Transverse colon (tissue), 4 donors: ENCODE measurements around the gene UTS2R. TPM values are rescaled to one million over a fixed set of nuclear protein-coding genes. Genes with fewer than 3 reads are reported as not detected.

Source experiments
- DNase-seq: peaks from one replicate; pipeline ENCODE4 v3.0.0-alpha.2; 2019
- H3K27ac ChIP-seq, 4 donors: fragments of 200-600 bp; sonication (generic); 2 replicates each; pipeline ENCODE4 v1.5.1; 2016 to 2018; ENCODE audit warnings: inconsistent platforms in 4 of 4
- H3K27me3 ChIP-seq: fragments of 200-600 bp; sonication (generic); 2 replicates; pipeline ENCODE4 v1.5.1; 2017; ENCODE audit warnings: inconsistent platforms
- H3K36me3 ChIP-seq, 4 donors: fragments of 200-600 bp; sonication (generic); 2 replicates each; pipeline ENCODE4 v1.5.1; 2017 to 2019; ENCODE audit warnings: inconsistent platforms in 4 of 4
- H3K4me1 ChIP-seq, 4 donors: fragments of 200-600 bp; sonication (generic); 2 replicates each; pipeline ENCODE4 v1.5.1; 2017 to 2020; ENCODE audit warnings: inconsistent platforms in 4 of 4
- H3K4me3 ChIP-seq, 4 donors: fragments of 200-600 bp; sonication (generic); 1 replicate in 1 of 4; 2 replicates in 3 of 4; pipeline versions ENCODE4 v1.5.1 to v1.6.1; 2017 to 2019; ENCODE audit warnings: inconsistent platforms in 4 of 4
- H3K9me3 ChIP-seq, 2 donors: fragments of 200-600 bp; sonication (generic); 2 replicates each; pipeline ENCODE4 v1.5.1; 2017 to 2019; ENCODE audit warnings: inconsistent platforms in 2 of 2
- EP300 ChIP-seq: sonication (generic); formaldehyde crosslinking; IDR thresholded peaks from one replicate; pipeline ENCODE4 v1.6.1; 2017; ENCODE audit warnings: antibody characterized with exemption, low read depth
- POLR2A ChIP-seq: fragments of 450-650 bp; IDR thresholded peaks from one replicate; pipeline ENCODE4 v1.6.1; 2016; ENCODE audit warnings: antibody characterized with exemption, mild to moderate bottlenecking, moderate library complexity
- POLR2AphosphoS5 ChIP-seq, 3 donors: sonication (generic); formaldehyde crosslinking; IDR thresholded peaks; one replicate each; pipeline ENCODE4 v1.6.1; 2016; ENCODE audit warnings: antibody characterized with exemption in 3 of 3
- whole genome bisulfite sequencing, 2 donors: methylation state at CpG; one replicate each; pipeline ENCODE4 v1.1.5; 2018; ENCODE audit warnings: low coverage in 1 of 2; 5-methylcytosine and 5-hydroxymethylcytosine counted together
- in situ Hi-C, 4 donors: fragments of 200-750 bp; cut with MboI; loops; one replicate each; pipeline versions ENCODE4 v1.15.0 to v1.15.1; 2017; ENCODE audit warnings: low sequenced_read_pairs in 3 of 4, low pct_ligation_motif_present in 1 of 4, low pct_unique_long_range_greater_than_20kb in 1 of 4
- intact Hi-C: fragments of 100-400 bp; cut with DNase I; formaldehyde crosslinking; loops from one replicate; pipeline ENCODE4 v1.15.1; 2023; ENCODE audit warnings: low total_unique reads
- total RNA-seq, 4 donors: library from RNA; depleted of rRNA; stranded (reverse); fragments of >200 nt; gene quantifications; one replicate each; pipeline ENCODE4 v1.1.0, GENCODE V29; 2016
- TF ChIP-seq, protein P1 (sequence below), 5 experiments: fragments of 200-600 bp in 3 of 5; fragments of 450-650 bp in 2 of 5; sonication (generic) in 3 of 5; IDR thresholded peaks; 1 replicate in 2 of 5; 2 replicates in 3 of 5; pipeline ENCODE4 v1.5.1; 2016 to 2017; ENCODE audit warnings: antibody characterized with exemption in 5 of 5, inconsistent platforms in 3 of 5, mild to moderate bottlenecking in 2 of 5, moderate library complexity in 1 of 5

Gene UTS2R
- total RNA-seq, 4 donors from 2014 or later = 0.48 TPM; not detected in 3

- 60% methylated on average over 2 to 30 of the region's 34 CpGs for WGBS, 2 donors
- intact Hi-C loops (no loop called here), in situ Hi-C loops (no loop called here)
- TF ChIP-seq EP300 = no peak
- TF ChIP-seq, protein P1, sequence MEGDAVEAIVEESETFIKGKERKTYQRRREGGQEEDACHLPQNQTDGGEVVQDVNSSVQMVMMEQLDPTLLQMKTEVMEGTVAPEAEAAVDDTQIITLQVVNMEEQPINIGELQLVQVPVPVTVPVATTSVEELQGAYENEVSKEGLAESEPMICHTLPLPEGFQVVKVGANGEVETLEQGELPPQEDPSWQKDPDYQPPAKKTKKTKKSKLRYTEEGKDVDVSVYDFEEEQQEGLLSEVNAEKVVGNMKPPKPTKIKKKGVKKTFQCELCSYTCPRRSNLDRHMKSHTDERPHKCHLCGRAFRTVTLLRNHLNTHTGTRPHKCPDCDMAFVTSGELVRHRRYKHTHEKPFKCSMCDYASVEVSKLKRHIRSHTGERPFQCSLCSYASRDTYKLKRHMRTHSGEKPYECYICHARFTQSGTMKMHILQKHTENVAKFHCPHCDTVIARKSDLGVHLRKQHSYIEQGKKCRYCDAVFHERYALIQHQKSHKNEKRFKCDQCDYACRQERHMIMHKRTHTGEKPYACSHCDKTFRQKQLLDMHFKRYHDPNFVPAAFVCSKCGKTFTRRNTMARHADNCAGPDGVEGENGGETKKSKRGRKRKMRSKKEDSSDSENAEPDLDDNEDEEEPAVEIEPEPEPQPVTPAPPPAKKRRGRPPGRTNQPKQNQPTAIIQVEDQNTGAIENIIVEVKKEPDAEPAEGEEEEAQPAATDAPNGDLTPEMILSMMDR (IDR thresholded peaks at IDR 0.05) = peak in 1 of 5 experiments; percentile 9
- H3K4me3 ChIP-seq = no peak overlapping the region
- DNase-seq = peak; percentile 65
- H3K27ac ChIP-seq = no peak overlapping the region
- H3K4me1 ChIP-seq = peaks cover 0 to 16% (median 10%) of the 10 kb centered on the region in 4 donors
- H3K36me3 ChIP-seq = no peaks in the 10 kb centered on the region
- H3K27me3 ChIP-seq = peaks cover 50% of the 10 kb centered on the region
- H3K9me3 ChIP-seq = no peaks in the 10 kb centered on the region
Measured at GRCh38 chr17:82388223-82388921, 16.8 kb downstream of the UTS2R start.

DNA sequence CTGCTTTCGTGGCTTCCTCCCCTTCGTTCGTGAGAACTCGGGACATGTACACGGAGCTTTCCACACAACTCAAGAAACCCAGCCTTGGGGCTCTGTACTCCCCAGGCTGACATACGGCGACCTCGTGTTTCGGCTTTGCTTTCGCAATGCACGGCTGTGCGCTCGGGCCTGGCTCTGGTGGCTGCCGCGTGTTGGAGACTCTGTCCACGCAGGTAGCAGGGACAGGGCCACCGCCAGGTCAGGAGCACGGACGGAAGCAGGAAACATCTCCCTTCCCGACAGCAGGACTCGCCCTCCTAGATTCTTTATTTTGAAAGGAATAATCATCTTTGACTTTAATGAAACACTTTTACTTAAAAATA lies 17.3 kb downstream of the UTS2R start:
- Histone ChIP-seq H3K4me1 (peaks cover 0 to 16% (median 10%) of the 10 kb centered on the region in 4 donors), H3K27me3 (peaks cover 44% of the 10 kb centered on the region), H3K4me3 (no peak overlapping the region), H3K27ac (no peak overlapping the region), H3K36me3 (no peaks in the 10 kb centered on the region), H3K9me3 (no peaks in the 10 kb centered on the region)
- TF ChIP-seq, protein P1 (IDR thresholded peaks at IDR 0.05) = no peak
- WGBS, 2 donors = 85% methylated on average over 21 of the region's 21 CpGs; no CpG with 5 or more reads in 1 of the 2 donors
- DNase-seq = no peak
- intact Hi-C loops = no loop called here
- in situ Hi-C loops = no loop called here

DNA sequence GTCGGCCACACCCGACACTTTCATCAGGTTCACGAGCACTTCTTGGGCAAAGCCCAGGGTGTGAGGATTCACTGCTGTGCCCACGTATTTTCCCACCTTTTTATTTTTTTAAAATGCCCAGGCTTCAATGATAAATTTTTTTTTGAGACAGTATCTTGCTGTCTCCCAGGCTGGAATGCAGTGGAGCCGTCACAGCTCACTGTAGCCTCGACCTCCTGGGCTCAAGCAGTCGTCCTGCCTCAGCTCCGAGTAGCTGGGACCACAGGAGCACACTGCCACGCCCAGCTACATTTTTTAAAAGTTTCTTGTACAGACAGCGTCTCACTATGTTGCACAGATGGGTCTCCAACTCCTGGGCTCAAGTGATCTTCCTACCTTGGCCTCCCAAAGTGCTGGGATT lies 17.8 kb downstream of the UTS2R start:
- 90% methylated on average over 2 to 10 of the region's 10 CpGs for WGBS, 2 donors

DNA sequence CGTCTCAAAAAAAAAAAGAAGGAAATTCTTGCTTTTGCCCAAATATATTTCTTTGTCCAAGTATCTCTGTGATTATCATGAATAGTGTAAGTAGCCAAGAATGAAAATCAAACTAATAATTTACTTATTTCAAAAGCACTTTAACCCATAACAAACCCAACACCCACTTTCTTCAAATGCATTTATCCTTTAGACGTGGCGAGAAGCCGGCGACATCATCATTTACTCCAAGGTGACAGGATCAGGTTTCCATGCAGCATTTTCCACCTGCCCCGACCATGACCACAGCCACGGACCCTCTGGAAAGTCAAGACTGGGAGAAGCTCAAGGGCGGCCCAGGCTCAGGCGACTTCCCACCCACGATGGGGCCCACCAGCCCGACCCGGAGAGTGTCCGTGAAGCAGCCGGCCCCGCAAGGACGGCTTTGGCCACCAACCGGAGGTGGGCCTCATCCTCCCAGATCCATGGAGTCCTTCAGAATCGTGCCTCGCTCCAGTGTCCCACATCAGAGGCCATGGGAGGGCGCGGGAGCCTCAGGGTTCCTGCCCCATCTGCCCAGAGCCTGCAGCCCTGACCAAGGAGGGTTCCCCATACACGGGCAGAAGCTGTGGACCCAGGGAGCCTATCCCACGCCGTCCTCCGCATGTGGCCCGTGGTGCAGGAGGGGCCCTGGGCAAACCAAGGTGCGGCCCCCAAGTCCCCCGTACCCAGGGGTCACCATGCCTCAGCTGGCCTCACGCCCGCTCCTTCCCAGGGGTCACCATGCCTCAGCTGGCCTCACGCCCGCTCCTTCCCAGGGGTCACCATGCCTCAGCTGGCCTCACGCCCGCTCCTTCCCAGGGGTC lies 18.7 kb downstream of the UTS2R start:
- in situ Hi-C loops = no loop called here
- peaks cover 0 to 13% (median 10%) of the 10 kb centered on the region in 4 donors for H3K4me1 ChIP-seq
- intact Hi-C loops = no loop called here
- H3K27me3 ChIP-seq = peaks cover 31% of the 10 kb centered on the region
- no peak for DNase-seq
- H3K4me3 ChIP-seq = no peak overlapping the region
- no peaks in the 10 kb centered on the region for H3K36me3 ChIP-seq
- H3K27ac ChIP-seq = no peak overlapping the region
- H3K9me3 ChIP-seq = no peaks in the 10 kb centered on the region
- 93% methylated on average over 14 of the region's 34 CpGs; no CpG with 5 or more reads in 1 of the 2 donors for WGBS, 2 donors
- TF ChIP-seq, protein P1 (IDR thresholded peaks at IDR 0.05) = no peak
- TF ChIP-seq POLR2AphosphoS5 (IDR thresholded peaks at IDR 0.05) (no peak), EP300 (no peak), POLR2A (no peak)

More for the DNA sequence above, 17.8 kb downstream of the UTS2R start:
- no peak overlapping the region for H3K4me3 ChIP-seq
- in situ Hi-C loops (no loop called here), intact Hi-C loops (no loop called here)
- peaks cover 0 to 16% (median 10%) of the 10 kb centered on the region in 4 donors for H3K4me1 ChIP-seq
- DNase-seq = no peak
- H3K9me3 ChIP-seq = no peaks in the 10 kb centered on the region
- H3K36me3 ChIP-seq = no peaks in the 10 kb centered on the region
- H3K27me3 ChIP-seq = peaks cover 40% of the 10 kb centered on the region
- H3K27ac ChIP-seq = no peak overlapping the region
- TF ChIP-seq POLR2A (no peak), POLR2AphosphoS5 (IDR thresholded peaks at IDR 0.05) (no peak), EP300 (no peak)
- TF ChIP-seq, protein P1 (IDR thresholded peaks at IDR 0.05) = no peak
